MCF 10A (cell line): ENCODE measurements around the gene ATP1A2. TPM values are rescaled to one million over a fixed set of nuclear protein-coding genes. Genes with fewer than 3 reads are reported as not detected.

ENCODE experiments used
- BruUV-seq: library from RNA; stranded (reverse); fragments of 400-500 nt; replicated peaks from 2 replicates; lab custom pipeline; 2021; lab: Mats Ljungman, UMichigan
- CTCF ChIA-PET: fragments of 300-600 bp; sonication (Branson Sonifier 250); formaldehyde crosslinking; extraction: SDS; loops from one replicate; lab custom pipeline; 2021; ENCODE audit warnings: antibody characterized with exemption, inconsistent platforms; lab: Yijun Ruan, JAX
- POLR2A ChIA-PET: fragments of 300-600, 350-650 bp; sonication (Branson Sonifier 250); formaldehyde crosslinking; extraction: SDS; loops from one replicate; lab custom pipeline; 2020; ENCODE audit warnings: antibody characterized with exemption, inconsistent platforms; lab: Yijun Ruan, JAX
- DNase-seq: peaks from one replicate; pipeline ENCODE4 v3.0.0-alpha.2; 2018; ENCODE audit not compliant: unreplicated experiment
- H3K27ac Mint-ChIP-seq: one replicate; pipeline ENCODE4 v1.8.0; 2022; ENCODE audit warnings: mild to moderate bottlenecking, low read depth, mixed read lengths; ENCODE audit not compliant: unreplicated experiment
- H3K27me3 Mint-ChIP-seq: one replicate; pipeline ENCODE4 v1.8.0; 2022; ENCODE audit warnings: mixed read lengths; ENCODE audit not compliant: insufficient read depth, unreplicated experiment
- H3K36me3 Mint-ChIP-seq: one replicate; pipeline ENCODE4 v1.8.0; 2022; ENCODE audit warnings: mild to moderate bottlenecking, moderate library complexity, mixed read lengths; ENCODE audit not compliant: insufficient read depth, unreplicated experiment
- H3K4me1 Mint-ChIP-seq: one replicate; pipeline ENCODE4 v1.8.0; 2022; ENCODE audit warnings: mixed read lengths; ENCODE audit not compliant: insufficient read depth, unreplicated experiment
- H3K4me3 Mint-ChIP-seq: one replicate; pipeline ENCODE4 v1.8.0; 2022; ENCODE audit warnings: mild to moderate bottlenecking, moderate library complexity, mixed read lengths; ENCODE audit not compliant: unreplicated experiment
- H3K9me3 Mint-ChIP-seq: one replicate; pipeline ENCODE4 v1.8.0; 2022; ENCODE audit warnings: mixed read lengths; ENCODE audit not compliant: unreplicated experiment
- CTCF ChIP-seq: fragments of 200-600 bp; IDR thresholded peaks from one replicate; pipeline ENCODE4 v1.8.0; 2022; ENCODE audit warnings: antibody characterized with exemption, mild to moderate bottlenecking; ENCODE audit not compliant: unreplicated experiment
- intact Hi-C: fragments of 100-400 bp; cut with micrococcal nuclease; formaldehyde crosslinking; loops from 2 replicates; pipeline ENCODE4 v1.14.1; 2022
- total RNA-seq: library from RNA; stranded (reverse); gene quantifications from 2 replicates; pipeline ENCODE4 v1.2.3, GENCODE V29; 2022

The ATP1A2 gene
- total RNA-seq, 1 experiment from 2014 or later, result not detected

DNA sequence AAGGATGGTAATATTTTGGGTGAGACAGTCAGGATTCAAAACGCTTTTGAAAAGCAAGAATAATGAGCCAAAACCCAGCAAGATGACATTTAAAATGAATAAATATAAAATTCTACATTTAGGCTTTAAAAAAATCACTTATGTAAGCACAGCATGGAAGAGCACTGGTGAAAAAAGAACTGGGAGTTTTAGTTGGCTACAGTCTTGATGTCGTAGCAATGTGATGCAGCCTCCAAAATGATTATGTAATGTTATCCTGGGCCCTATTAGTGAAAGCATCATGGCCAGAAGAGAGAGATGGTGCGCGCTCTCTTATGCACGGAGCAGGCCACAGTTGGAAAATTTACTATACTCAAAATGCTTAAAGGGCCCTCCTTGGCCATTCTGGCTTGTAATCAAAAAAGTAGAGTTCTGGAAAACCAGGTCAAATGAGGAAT, 29.1 kb upstream of the ATP1A2 start:
- no TSS peak for BruUV-seq
- TF ChIP-seq CTCF, result no peak
- H3K9me3 Mint-ChIP-seq, result no peaks in the 10 kb centered on the region
- H3K27ac Mint-ChIP-seq, result no peak overlapping the region
- H3K36me3 Mint-ChIP-seq, result peaks cover 4% of the 10 kb centered on the region
- H3K4me1 Mint-ChIP-seq, result peaks cover 5% of the 10 kb centered on the region
- intact Hi-C loops, result no loop called here
- POLR2A ChIA-PET, result interaction anchor here (0.6 to 3.0 kb wide), 12 partner anchors 7 to 199 kb away, joined by 3 to 23 read pairs (median 4); partner anchors contain the start of genes DCAF8, IGSF8 and PEX19
- CTCF ChIA-PET, result interaction anchor here (0.6 to 37.7 kb wide), 50 partner anchors 10 to 1030 kb away, joined by 3 to 1546 read pairs (median 5); partner anchors contain the start of genes CASQ1, IGSF8, KCNJ10 and KCNJ9
- H3K27me3 Mint-ChIP-seq, result peaks cover 18% of the 10 kb centered on the region
- DNase-seq, result no peak
- no peak overlapping the region for H3K4me3 Mint-ChIP-seq

- intact Hi-C loops, result no loop called here
- Mint-ChIP-seq H3K36me3 (peaks cover 4% of the 10 kb centered on the region), H3K9me3 (no peaks in the 10 kb centered on the region), H3K27ac (no peak overlapping the region), H3K4me1 (peaks cover 5% of the 10 kb centered on the region), H3K27me3 (peaks cover 11% of the 10 kb centered on the region), H3K4me3 (no peak overlapping the region)
- DNase-seq, result no peak
- no peak for TF ChIP-seq CTCF
- CTCF ChIA-PET, result interaction anchor here (0.7 to 37.7 kb wide), 30 partner anchors 9 to 282 kb away, joined by 3 to 1546 read pairs (median 6); partner anchors contain the start of genes IGSF8, KCNJ10, KCNJ9 and PEX19
- no TSS peak for BruUV-seq
- POLR2A ChIA-PET, result interaction anchor here (0.5 to 3.0 kb wide), 7 partner anchors 8 to 198 kb away, joined by 3 to 23 read pairs (median 3); partner anchors contain the start of genes IGSF8 and PEX19
These were observed 28.4 kb upstream of the ATP1A2 start for GRCh38 chr1:160087118-160087662.

DNA sequence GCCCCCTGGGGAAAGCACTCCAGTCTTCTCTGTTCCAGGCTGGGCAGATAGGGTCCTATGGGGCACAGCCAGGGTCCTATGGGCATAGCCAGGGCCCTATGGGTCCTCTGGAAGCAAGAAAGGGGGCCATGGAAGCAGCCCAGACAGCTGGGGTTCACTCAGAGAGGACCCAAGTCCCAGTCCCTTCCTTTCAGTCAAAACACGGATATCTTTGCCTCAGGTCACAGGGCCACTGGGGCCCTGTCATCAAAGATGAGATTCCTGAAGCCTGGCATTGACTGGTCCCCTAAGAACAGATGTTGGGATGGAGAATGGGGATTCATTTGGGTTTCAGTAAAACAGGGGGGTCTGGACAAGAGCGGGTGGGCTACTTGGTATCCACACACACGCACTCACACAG, 25.7 kb upstream of the ATP1A2 start:
- ChIA-PET CTCF (interaction anchor here (1.6 to 37.7 kb wide), 2 partner anchors 12 to 31 kb away, joined by 4 to 1546 read pairs; partner anchors contain the start of genes KCNJ10 and KCNJ9), POLR2A (no interaction called here)
- peaks cover 15% of the 10 kb centered on the region for H3K36me3 Mint-ChIP-seq
- no peaks in the 10 kb centered on the region for H3K27me3 Mint-ChIP-seq
- TF ChIP-seq CTCF, result no peak
- H3K4me1 Mint-ChIP-seq, result peaks cover 5% of the 10 kb centered on the region
- intact Hi-C loops, result no loop called here
- no TSS peak for BruUV-seq
- H3K9me3 Mint-ChIP-seq, result no peaks in the 10 kb centered on the region
- H3K4me3 Mint-ChIP-seq, result no peak overlapping the region
- H3K27ac Mint-ChIP-seq, result no peak overlapping the region
- DNase-seq, result no peak

- no peak for DNase-seq
- peaks cover 15% of the 10 kb centered on the region for H3K36me3 Mint-ChIP-seq
- H3K4me3 Mint-ChIP-seq, result no peak overlapping the region
- H3K27ac Mint-ChIP-seq, result no peak overlapping the region
- CTCF ChIA-PET, result interaction anchor here (0.9 to 37.7 kb wide), 3 partner anchors 32 to 196 kb away, joined by 4 to 1546 read pairs (median 6); partner anchors contain the start of genes KCNJ10 and KCNJ9
- no peak for TF ChIP-seq CTCF
- no peaks in the 10 kb centered on the region for H3K27me3 Mint-ChIP-seq
- no TSS peak for BruUV-seq
- peaks cover 4% of the 10 kb centered on the region for H3K4me1 Mint-ChIP-seq
- intact Hi-C loops, result no loop called here
- POLR2A ChIA-PET, result no interaction called here
- H3K9me3 Mint-ChIP-seq, result no peaks in the 10 kb centered on the region
These were observed 24.8 kb upstream of the ATP1A2 start for GRCh38 chr1:160090760-160091159.
